Suprapubic skin (tissue), 4 donors: ENCODE measurements around the gene TBRG4.

Experiments
- CTCF ChIP-seq, 2 donors: fragments of 200-600 bp in 1 of 2; fragments of 450-650 bp in 1 of 2; sonication (generic) in 1 of 2; IDR thresholded peaks; one replicate each; pipeline ENCODE4 v1.5.1; 2016 to 2019; ENCODE audit warnings: antibody characterized with exemption in 2 of 2, mild to moderate bottlenecking in 1 of 2, moderate library complexity in 1 of 2
- EP300 ChIP-seq: sonication (generic); formaldehyde crosslinking; IDR thresholded peaks from one replicate; pipeline ENCODE4 v1.6.1; 2017; ENCODE audit warnings: antibody characterized with exemption
- POLR2A ChIP-seq, 2 donors: fragments of 450-650 bp; IDR thresholded peaks; one replicate each; pipeline ENCODE4 v1.6.1; 2017; ENCODE audit warnings: antibody characterized with exemption in 2 of 2, mild to moderate bottlenecking in 2 of 2, moderate library complexity in 2 of 2
- POLR2AphosphoS5 ChIP-seq, 3 donors: sonication (generic); formaldehyde crosslinking; IDR thresholded peaks; one replicate each; pipeline ENCODE4 v1.6.1; 2017; ENCODE audit warnings: antibody characterized with exemption in 3 of 3

GRCh38 chr7:45158471-45158870, 47.0 kb upstream of the TBRG4 start:
- TF ChIP-seq CTCF (IDR thresholded peaks at IDR 0.05) (no peak), POLR2AphosphoS5 (IDR thresholded peaks at IDR 0.05) (no peak), EP300 (no peak), POLR2A (IDR thresholded peaks at IDR 0.05) (no peak)
